AG10803 (cell line): Measurements from ENCODE around the gene ITIH6.
"Not testable (repeated sequence)": the region's sequence is repeated elsewhere in the genome, so short reads cannot be mapped to it uniquely, and the experiment has no call there.

Experiments
- DNase-seq: peaks from one replicate; pipeline ENCODE4 v3.0.0; 2010; ENCODE audit warnings: low read depth
- H3K4me3 ChIP-seq: 2 replicates; pipeline ENCODE4 v1.5.1; 2011; ENCODE audit warnings: mild to moderate bottlenecking, low read length, control low read depth
- CTCF ChIP-seq: conservative IDR thresholded peaks from 2 replicates; pipeline ENCODE4 v1.5.1; 2011; ENCODE audit warnings: mild to moderate bottlenecking, low read length, control low read depth, inconsistent platforms

Gene ITIH6

GRCh38 chrX:54746928-54747327 is 51.1 kb downstream of the ITIH6 start:
- TF ChIP-seq CTCF, result no peak
- no peak for DNase-seq
- no peak overlapping the region for H3K4me3 ChIP-seq

GRCh38 chrX:54745676-54746075 is 52.4 kb downstream of the ITIH6 start:
- DNase-seq, result no peak
- no peak overlapping the region for H3K4me3 ChIP-seq
- no peak for TF ChIP-seq CTCF

GRCh38 chrX:54738567-54738966 is 59.5 kb downstream of the ITIH6 start:
- H3K4me3 ChIP-seq, DNase-seq: not testable (repeated sequence)

- not testable (repeated sequence) for DNase-seq
These were observed 61.6 kb downstream of the ITIH6 start for GRCh38 chrX:54736298-54736942.

GRCh38 chrX:54721424-54721823 is 76.6 kb downstream of the ITIH6 start:
- H3K4me3 ChIP-seq, result no peak overlapping the region
- DNase-seq, result no peak
- TF ChIP-seq CTCF, result no peak

More at GRCh38 chrX:54736298-54736942, 61.6 kb downstream of the ITIH6 start:
- H3K4me3 ChIP-seq, result not testable (repeated sequence)

GRCh38 chrX:54715621-54716020 is 82.4 kb downstream of the ITIH6 start:
- H3K4me3 ChIP-seq, result no peak overlapping the region
- DNase-seq, result no peak
- TF ChIP-seq CTCF, result no peak

- DNase-seq, result no peak
- no peak for TF ChIP-seq CTCF
- no peak overlapping the region for H3K4me3 ChIP-seq
These were observed 83.6 kb downstream of the ITIH6 start for GRCh38 chrX:54714424-54714823.

- H3K4me3 ChIP-seq, result no peak overlapping the region
- no peak for DNase-seq
- TF ChIP-seq CTCF, result no peak
These were observed 86.3 kb downstream of the ITIH6 start for GRCh38 chrX:54711735-54712134.
